A549 (cell line): ENCODE results near the gene FILIP1L.

Experiments
- CEBPB ChIP-seq, 2 experiments: fragments of >200 bp in 1 of 2; sonication (Bioruptor Twin) in 1 of 2; formaldehyde crosslinking in 1 of 2; IDR thresholded peaks; 2 replicates each; pipeline ENCODE4 v1.6.1; 2012 to 2016
- EP300 ChIP-seq, 2 experiments: fragments of >200 bp; sonication (Bioruptor Twin); formaldehyde crosslinking; IDR thresholded peaks; 2 replicates in 1 of 2; 3 replicates in 1 of 2; pipeline ENCODE4 v1.6.1; 2016 to 2017
- HEYL ChIP-seq: fragments of 250-450 bp; sonication (Bioruptor Pico); IDR thresholded peaks from 2 replicates; pipeline ENCODE4 v1.8.0; 2021; ENCODE audit warnings: mild to moderate bottlenecking, moderate library complexity
- NR3C1 ChIP-seq: fragments of >200 bp; sonication (Bioruptor Twin); formaldehyde crosslinking; IDR thresholded peaks from 3 replicates; pipeline ENCODE4 v1.6.1; 2017
- POLR2AphosphoS2 ChIP-seq: conservative IDR thresholded peaks from 2 replicates; pipeline ENCODE4 v1.6.1; 2012; ENCODE audit warnings: low read length, improper control_type of control experiment, inconsistent platforms
- TF ChIP-seq, protein P1 (sequence below): fragments of >200 bp; sonication (Bioruptor Twin); formaldehyde crosslinking; IDR thresholded peaks from 3 replicates; pipeline ENCODE4 v1.5.1; 2016
- TF ChIP-seq, protein P2 (sequence below): IDR thresholded peaks from 2 replicates; pipeline ENCODE4 v1.6.1; 2012

DNA sequence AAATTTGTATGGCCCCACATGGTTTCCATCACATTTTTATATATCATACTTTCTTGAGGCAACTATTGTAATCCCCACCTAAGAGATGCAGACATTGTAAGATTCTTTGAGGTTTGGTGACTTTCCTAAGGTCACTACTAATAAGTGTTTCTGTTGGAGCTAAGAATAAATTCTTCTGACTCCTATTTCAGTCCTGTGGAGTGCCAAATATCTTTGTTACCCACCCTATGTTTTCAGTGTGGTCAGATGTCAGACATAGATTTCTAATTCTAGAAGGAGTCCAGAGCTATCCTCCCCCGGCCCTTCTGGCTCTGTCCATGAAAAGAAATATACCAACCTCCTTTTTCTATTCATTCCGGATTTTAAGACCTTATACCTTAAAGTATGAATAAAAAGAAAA, 46.2 kb upstream of the FILIP1L start:
- TF ChIP-seq, protein P1, sequence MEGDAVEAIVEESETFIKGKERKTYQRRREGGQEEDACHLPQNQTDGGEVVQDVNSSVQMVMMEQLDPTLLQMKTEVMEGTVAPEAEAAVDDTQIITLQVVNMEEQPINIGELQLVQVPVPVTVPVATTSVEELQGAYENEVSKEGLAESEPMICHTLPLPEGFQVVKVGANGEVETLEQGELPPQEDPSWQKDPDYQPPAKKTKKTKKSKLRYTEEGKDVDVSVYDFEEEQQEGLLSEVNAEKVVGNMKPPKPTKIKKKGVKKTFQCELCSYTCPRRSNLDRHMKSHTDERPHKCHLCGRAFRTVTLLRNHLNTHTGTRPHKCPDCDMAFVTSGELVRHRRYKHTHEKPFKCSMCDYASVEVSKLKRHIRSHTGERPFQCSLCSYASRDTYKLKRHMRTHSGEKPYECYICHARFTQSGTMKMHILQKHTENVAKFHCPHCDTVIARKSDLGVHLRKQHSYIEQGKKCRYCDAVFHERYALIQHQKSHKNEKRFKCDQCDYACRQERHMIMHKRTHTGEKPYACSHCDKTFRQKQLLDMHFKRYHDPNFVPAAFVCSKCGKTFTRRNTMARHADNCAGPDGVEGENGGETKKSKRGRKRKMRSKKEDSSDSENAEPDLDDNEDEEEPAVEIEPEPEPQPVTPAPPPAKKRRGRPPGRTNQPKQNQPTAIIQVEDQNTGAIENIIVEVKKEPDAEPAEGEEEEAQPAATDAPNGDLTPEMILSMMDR = no peak
- TF ChIP-seq CEBPB (IDR thresholded peaks at IDR 0.05) (no peak), POLR2AphosphoS2 (no peak), EP300 (IDR thresholded peaks at IDR 0.05) (no peak), HEYL (CRISPR knock-in tag) (no peak), NR3C1 (no peak)
- TF ChIP-seq, protein P2, sequence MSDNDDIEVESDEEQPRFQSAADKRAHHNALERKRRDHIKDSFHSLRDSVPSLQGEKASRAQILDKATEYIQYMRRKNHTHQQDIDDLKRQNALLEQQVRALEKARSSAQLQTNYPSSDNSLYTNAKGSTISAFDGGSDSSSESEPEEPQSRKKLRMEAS = no peak
